OCI-LY7 (cell line): ENCODE data around the gene HK3. TPM values are rescaled to one million over a fixed set of nuclear protein-coding genes. Genes with fewer than 3 reads are reported as not detected.
"Not testable (repeated sequence)": the region's sequence is repeated elsewhere in the genome, so short reads cannot be mapped to it uniquely, and the experiment has no call there.

Experiments used
- BruUV-seq: library from RNA; stranded (reverse); fragments of 400-500 nt; replicated peaks from 2 replicates; lab custom pipeline; 2021; lab: Mats Ljungman, UMichigan
- CTCF ChIA-PET: fragments of 300-600 bp; sonication (Branson Sonifier 250); formaldehyde crosslinking; loops from one replicate; lab custom pipeline; 2022; ENCODE audit warnings: antibody characterized with exemption; ENCODE audit not compliant: unreplicated experiment; lab: Charles Lee
- POLR2A ChIA-PET: fragments of 300-600 bp; sonication (Branson Sonifier 250); formaldehyde crosslinking; loops from one replicate; lab custom pipeline; 2022; ENCODE audit warnings: antibody characterized with exemption; lab: Charles Lee
- DNase-seq: peaks from one replicate; pipeline ENCODE4 v3.0.0-alpha.2; 2015; ENCODE audit warnings: low spot score
- H2AFZ ChIP-seq: fragments of 200-600 bp; sonication (generic), shearing (Covaris generic); 2 replicates; pipeline ENCODE4 v1.6.1; 2014; ENCODE audit warnings: mild to moderate bottlenecking, antibody characterized with exemption, low read length, moderate library complexity
- H3K27ac ChIP-seq: fragments of 200-600 bp; sonication (generic); 2 replicates; pipeline ENCODE4 v1.5.1; 2014; ENCODE audit warnings: mixed run types, low read depth, mild to moderate bottlenecking, moderate library complexity, low read length, inconsistent platforms; ENCODE audit not compliant: poor library complexity, severe bottlenecking
- H3K36me3 ChIP-seq: fragments of 200-600 bp; sonication (generic); 2 replicates; pipeline ENCODE4 v1.6.1; 2014; ENCODE audit warnings: mild to moderate bottlenecking, antibody characterized with exemption, low read length, moderate library complexity, mixed read lengths; ENCODE audit not compliant: insufficient read depth
- H3K4me1 ChIP-seq: fragments of 200-600 bp; sonication (generic); 2 replicates; pipeline ENCODE4 v1.5.1; 2014; ENCODE audit warnings: mild to moderate bottlenecking, low read length; ENCODE audit not compliant: insufficient read depth, poor library complexity, severe bottlenecking
- H3K4me2 ChIP-seq: fragments of 200-600 bp; sonication (generic); 2 replicates; pipeline ENCODE4 v1.6.1; 2014; ENCODE audit warnings: mild to moderate bottlenecking, low read length
- H3K4me3 ChIP-seq: fragments of 200-600 bp; sonication (generic); 2 replicates; pipeline ENCODE4 v1.5.1; 2014; ENCODE audit warnings: mild to moderate bottlenecking, low read depth, low read length; ENCODE audit not compliant: poor library complexity, severe bottlenecking
- H3K79me2 ChIP-seq: fragments of 200-600 bp; sonication (generic); 2 replicates; pipeline ENCODE4 v1.6.1; 2016; ENCODE audit warnings: low read depth, mild to moderate bottlenecking, low read length, moderate library complexity, mixed read lengths; ENCODE audit not compliant: insufficient read depth
- H3K9me2 ChIP-seq: fragments of 200-600 bp; sonication (generic); 2 replicates; pipeline ENCODE4 v1.6.1; 2016; ENCODE audit warnings: mild to moderate bottlenecking, low read length, mixed read lengths; ENCODE audit not compliant: insufficient read depth
- H3K9me3 ChIP-seq: fragments of 200-600 bp; sonication (generic); 2 replicates; pipeline ENCODE4 v1.6.1; 2014; ENCODE audit warnings: mild to moderate bottlenecking, mixed run types, low read length, mixed read lengths
- H4K20me1 ChIP-seq: fragments of 200-600 bp; sonication (generic); 2 replicates; pipeline ENCODE4 v1.6.1; 2014; ENCODE audit warnings: mild to moderate bottlenecking, antibody characterized with exemption, low read length, moderate library complexity, mixed read lengths; ENCODE audit not compliant: insufficient read depth
- EZH2phosphoT487 ChIP-seq: fragments of 200-600 bp; sonication (generic); IDR thresholded peaks from 2 replicates; pipeline ENCODE4 v1.6.1; 2018; ENCODE audit warnings: low read depth, borderline replicate concordance, mild to moderate bottlenecking, mixed run types, antibody characterized with exemption, low read length, moderate library complexity, mixed read lengths
- intact Hi-C: fragments of 100-400 bp; cut with micrococcal nuclease; formaldehyde crosslinking; loops from one replicate; pipeline ENCODE4 v1.10.0; 2022; ENCODE audit not compliant: unreplicated experiment
- total RNA-seq, 2 experiments: library from RNA; depleted of rRNA in 1 of 2; stranded (reverse); fragments of >200 nt in 1 of 2; shearing (Covaris generic) in 1 of 2; gene quantifications; 2 replicates each; pipeline ENCODE4 v1.2.3, GENCODE V29; 2014 to 2022
- TF ChIP-seq, protein P1 (sequence below): fragments of 200-600 bp; sonication (generic); conservative IDR thresholded peaks from 2 replicates; pipeline ENCODE4 v1.5.1; 2014; ENCODE audit warnings: mild to moderate bottlenecking, antibody characterized with exemption, low read length, moderate library complexity, mixed read lengths

HK3 gene
- total RNA-seq, 2 experiments from 2014 or later: 0.38 TPM; not detected in 1

DNA sequence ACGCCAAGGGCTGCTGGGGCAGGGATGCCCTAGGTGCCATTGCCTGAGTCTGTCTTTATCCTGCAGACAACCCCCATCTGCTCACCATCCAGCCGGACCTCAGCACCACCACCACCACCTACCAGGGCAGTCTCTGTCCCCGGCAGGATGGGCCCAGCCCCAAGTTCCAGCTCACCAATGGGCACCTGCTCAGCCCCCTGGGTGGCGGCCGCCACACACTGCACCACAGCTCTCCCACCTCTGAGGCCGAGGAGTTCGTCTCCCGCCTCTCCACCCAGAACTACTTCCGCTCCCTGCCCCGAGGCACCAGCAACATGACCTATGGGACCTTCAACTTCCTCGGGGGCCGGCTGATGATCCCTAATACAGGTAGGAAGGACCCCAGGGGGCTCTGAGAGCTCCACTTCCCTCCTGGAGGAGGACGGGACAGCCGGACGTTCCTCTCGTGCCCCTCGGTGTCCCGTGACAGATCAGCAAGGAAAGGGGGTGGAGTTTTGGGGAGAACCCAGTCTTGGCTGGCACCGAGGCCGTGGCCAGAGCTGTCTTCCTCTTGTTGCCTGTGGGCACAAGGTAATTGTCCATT, 24.9 kb downstream of the HK3 start:
- ChIA-PET CTCF (no interaction called here), POLR2A (no interaction called here)
- no peaks in the 10 kb centered on the region for H3K4me1 ChIP-seq
- no peaks in the 10 kb centered on the region for H4K20me1 ChIP-seq
- H2AFZ ChIP-seq: no peak overlapping the region
- intact Hi-C loops: no loop called here
- no peak for DNase-seq
- H3K79me2 ChIP-seq: no peaks in the 10 kb centered on the region
- no peak overlapping the region for H3K4me2 ChIP-seq
- TF ChIP-seq EZH2phosphoT487: no peak
- TF ChIP-seq, protein P1, sequence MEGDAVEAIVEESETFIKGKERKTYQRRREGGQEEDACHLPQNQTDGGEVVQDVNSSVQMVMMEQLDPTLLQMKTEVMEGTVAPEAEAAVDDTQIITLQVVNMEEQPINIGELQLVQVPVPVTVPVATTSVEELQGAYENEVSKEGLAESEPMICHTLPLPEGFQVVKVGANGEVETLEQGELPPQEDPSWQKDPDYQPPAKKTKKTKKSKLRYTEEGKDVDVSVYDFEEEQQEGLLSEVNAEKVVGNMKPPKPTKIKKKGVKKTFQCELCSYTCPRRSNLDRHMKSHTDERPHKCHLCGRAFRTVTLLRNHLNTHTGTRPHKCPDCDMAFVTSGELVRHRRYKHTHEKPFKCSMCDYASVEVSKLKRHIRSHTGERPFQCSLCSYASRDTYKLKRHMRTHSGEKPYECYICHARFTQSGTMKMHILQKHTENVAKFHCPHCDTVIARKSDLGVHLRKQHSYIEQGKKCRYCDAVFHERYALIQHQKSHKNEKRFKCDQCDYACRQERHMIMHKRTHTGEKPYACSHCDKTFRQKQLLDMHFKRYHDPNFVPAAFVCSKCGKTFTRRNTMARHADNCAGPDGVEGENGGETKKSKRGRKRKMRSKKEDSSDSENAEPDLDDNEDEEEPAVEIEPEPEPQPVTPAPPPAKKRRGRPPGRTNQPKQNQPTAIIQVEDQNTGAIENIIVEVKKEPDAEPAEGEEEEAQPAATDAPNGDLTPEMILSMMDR: no peak
- H3K4me3 ChIP-seq: no peak overlapping the region
- H3K9me3 ChIP-seq: no peaks in the 10 kb centered on the region
- H3K36me3 ChIP-seq: no peaks in the 10 kb centered on the region
- BruUV-seq: no TSS peak
- H3K9me2 ChIP-seq: no peaks in the 10 kb centered on the region
- no peak overlapping the region for H3K27ac ChIP-seq

DNA sequence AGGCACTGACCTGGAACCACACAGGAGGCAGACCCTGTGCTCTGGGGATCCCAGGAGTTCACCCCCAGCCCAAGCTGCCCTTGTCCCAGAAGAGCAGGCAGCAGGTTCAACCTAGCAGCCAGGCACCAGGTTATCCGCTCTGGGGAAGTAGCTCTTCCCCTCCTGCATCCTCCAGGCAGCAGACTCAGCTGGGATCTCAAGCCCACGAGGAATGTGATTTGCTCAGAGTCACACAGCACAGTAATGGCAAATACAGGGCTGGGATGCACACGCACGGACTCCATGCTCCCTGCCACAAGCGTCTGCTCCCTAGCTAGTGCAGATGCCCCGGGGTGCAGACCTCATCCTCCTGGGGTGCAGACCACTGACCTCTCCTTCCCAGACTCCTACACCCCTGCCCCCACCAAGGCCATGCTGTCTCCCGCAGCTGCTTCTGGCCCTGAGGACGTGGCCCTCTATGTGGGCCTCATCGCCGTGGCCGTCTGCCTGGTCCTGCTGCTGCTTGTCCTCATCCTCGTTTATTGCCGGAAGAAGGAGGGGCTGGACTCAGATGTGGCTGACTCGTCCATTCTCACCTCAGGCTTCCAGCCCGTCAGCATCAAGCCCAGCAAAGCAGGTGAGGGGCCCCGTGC, 25.5 kb downstream of the HK3 start:
- Histone ChIP-seq H3K27ac (no peak overlapping the region), H3K79me2 (no peaks in the 10 kb centered on the region), H3K9me3 (no peaks in the 10 kb centered on the region), H3K9me2 (no peaks in the 10 kb centered on the region), H3K4me1 (no peaks in the 10 kb centered on the region), H3K4me2 (no peak overlapping the region), H2AFZ (no peak overlapping the region), H3K4me3 (no peak overlapping the region), H4K20me1 (no peaks in the 10 kb centered on the region), H3K36me3 (no peaks in the 10 kb centered on the region)
- ChIA-PET POLR2A (no interaction called here), CTCF (no interaction called here)
- no TSS peak for BruUV-seq
- no peak for TF ChIP-seq EZH2phosphoT487
- TF ChIP-seq, protein P1: no peak
- no peak for DNase-seq
- intact Hi-C loops: no loop called here

DNA sequence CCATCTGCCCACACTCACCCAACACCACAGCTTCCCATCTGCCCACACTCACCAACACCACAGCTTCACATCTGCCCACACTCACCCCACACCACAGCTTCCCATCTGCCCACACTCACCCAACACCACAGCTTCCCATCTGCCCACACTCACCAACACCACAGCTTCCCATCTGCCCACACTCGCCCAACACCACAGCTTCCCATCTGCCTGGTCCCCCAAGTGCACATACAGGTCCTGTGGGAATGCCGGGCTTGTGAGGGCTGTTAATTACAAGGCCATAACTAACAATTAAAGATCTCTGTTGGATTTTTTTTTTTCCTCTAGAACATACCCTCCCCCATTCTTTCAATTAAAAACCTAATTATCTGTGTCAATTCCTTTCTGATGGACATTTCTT, 26.1 kb downstream of the HK3 start:
- H3K9me3 ChIP-seq, H4K20me1 ChIP-seq, BruUV-seq, H3K4me1 ChIP-seq, H3K4me3 ChIP-seq, H3K4me2 ChIP-seq, DNase-seq, H2AFZ ChIP-seq, H3K9me2 ChIP-seq, H3K27ac ChIP-seq, intact Hi-C loops, H3K79me2 ChIP-seq, H3K36me3 ChIP-seq: not testable (repeated sequence)
- ChIA-PET CTCF (interaction anchor here (0.7 kb wide), 1 partner anchor 230 kb away, joined by 3 read pairs; no protein-coding TSS in a partner anchor), POLR2A (interaction anchor here (0.6 kb wide), 1 partner anchor 47 kb away, joined by 4 read pairs; no protein-coding TSS in a partner anchor)

DNA sequence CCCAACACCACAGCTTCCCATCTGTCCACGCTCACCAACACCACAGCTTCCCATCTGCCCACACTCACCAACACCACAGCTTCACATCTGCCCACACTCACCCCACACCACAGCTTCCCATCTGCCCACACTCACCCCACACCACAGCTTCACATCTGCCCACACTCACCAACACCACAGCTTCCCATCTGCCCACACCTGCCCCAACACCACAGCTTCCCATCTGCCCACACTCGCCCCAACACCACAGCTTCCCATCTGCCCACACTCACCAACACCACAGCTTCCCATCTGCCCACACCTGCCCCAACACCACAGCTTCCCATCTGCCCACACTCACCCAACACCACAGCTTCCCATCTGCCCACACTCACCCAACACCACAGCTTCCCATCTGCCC, 26.6 kb downstream of the HK3 start:
- H4K20me1 ChIP-seq, H3K4me3 ChIP-seq, H3K9me2 ChIP-seq, H3K79me2 ChIP-seq, H3K9me3 ChIP-seq, BruUV-seq, H3K4me1 ChIP-seq, H3K4me2 ChIP-seq, intact Hi-C loops, H2AFZ ChIP-seq, H3K27ac ChIP-seq, H3K36me3 ChIP-seq, DNase-seq: not testable (repeated sequence)
- ChIA-PET POLR2A (interaction anchor here (0.6 kb wide), 1 partner anchor 46 kb away, joined by 4 read pairs; no protein-coding TSS in a partner anchor), CTCF (interaction anchor here (0.7 kb wide), 1 partner anchor 229 kb away, joined by 3 read pairs; no protein-coding TSS in a partner anchor)

DNA sequence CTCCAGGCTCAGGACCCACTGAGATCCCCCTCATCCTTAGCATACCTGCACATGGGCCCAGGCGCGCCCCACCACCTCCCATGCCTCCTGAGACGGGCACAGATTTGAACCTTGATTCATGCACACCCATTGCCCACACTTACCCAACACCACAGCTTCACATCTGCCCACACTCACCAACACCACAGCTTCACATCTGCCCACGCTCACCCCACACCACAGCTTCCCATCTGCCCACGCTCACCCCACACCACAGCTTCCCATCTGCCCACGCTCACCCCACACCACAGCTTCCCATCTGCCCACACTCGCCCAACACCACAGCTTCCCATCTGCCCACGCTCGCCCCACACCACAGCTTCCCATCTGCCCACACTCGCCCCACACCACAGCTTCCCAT, 28.5 kb downstream of the HK3 start:
- H3K4me3 ChIP-seq, H3K4me1 ChIP-seq, H3K79me2 ChIP-seq, H3K9me3 ChIP-seq, H3K9me2 ChIP-seq, H3K27ac ChIP-seq, CTCF ChIA-PET, H3K4me2 ChIP-seq, DNase-seq, H3K36me3 ChIP-seq, BruUV-seq, H4K20me1 ChIP-seq, H2AFZ ChIP-seq, intact Hi-C loops: not testable (repeated sequence)
- POLR2A ChIA-PET: interaction anchor here (0.7 kb wide), 1 partner anchor 482 kb away, joined by 3 read pairs; no protein-coding TSS in a partner anchor
